GM18499 (cell line): ENCODE results near the gene PRR33.

Source experiments
- ATAC-seq: cut with Tn5 transposase; IDR thresholded peaks from one replicate; pipeline ENCODE4 v1.9.1; 2021; ENCODE audit warnings: moderate number of reproducible peaks; ENCODE audit not compliant: insufficient read depth, unreplicated experiment

Gene PRR33

GRCh38 chr11:1928470-1928890, 36.8 kb upstream of the PRR33 start:
- no peak for ATAC-seq

GRCh38 chr11:1927848-1928469, 36.3 kb upstream of the PRR33 start:
- no peak for ATAC-seq

- no peak for ATAC-seq
Observed at GRCh38 chr11:1927026-1927847, 35.5 kb upstream of the PRR33 start.

- ATAC-seq, result no peak
Observed at GRCh38 chr11:1926156-1927025, 34.7 kb upstream of the PRR33 start.

- no peak for ATAC-seq
Observed at GRCh38 chr11:1925373-1926155, 33.9 kb upstream of the PRR33 start.

GRCh38 chr11:1924646-1925372, 33.1 kb upstream of the PRR33 start:
- ATAC-seq, result no peak

- no peak for ATAC-seq
Observed at GRCh38 chr11:1924181-1924580, 32.5 kb upstream of the PRR33 start.

- no peak for ATAC-seq
Observed at GRCh38 chr11:1923201-1923956, 31.7 kb upstream of the PRR33 start.

- ATAC-seq, result no peak
Observed at GRCh38 chr11:1922481-1923081, 30.9 kb upstream of the PRR33 start.

GRCh38 chr11:1921574-1922141, 30.0 kb upstream of the PRR33 start:
- no peak for ATAC-seq

- no peak for ATAC-seq
Observed at GRCh38 chr11:1920909-1921573, 29.3 kb upstream of the PRR33 start.

- ATAC-seq, result no peak
Observed at GRCh38 chr11:1920128-1920908, 28.6 kb upstream of the PRR33 start.

GRCh38 chr11:1919391-1920127, 27.9 kb upstream of the PRR33 start, which contains the start of gene TNNT3:
TSS of gene TNNT3 (plus strand) at chr11:1919703. CDS start at chr11:1922875, 3,172 bp downstream.
- ATAC-seq, result no peak

- no peak for ATAC-seq
Observed at GRCh38 chr11:1918436-1919315, 27.0 kb upstream of the PRR33 start.
